Mesendoderm (in vitro differentiated cells): ENCODE results near the gene EOMES.

Experiments used
- DNase-seq: peaks from one replicate; pipeline ENCODE4 v3.0.0; 2013
- H2AK5ac ChIP-seq: 2 replicates; pipeline ENCODE4 v1.6.1; 2013; ENCODE audit warnings: low read length, inconsistent platforms
- H2BK120ac ChIP-seq: 2 replicates; pipeline ENCODE4 v1.6.1; 2013; ENCODE audit warnings: low read depth, mild to moderate bottlenecking, low read length, moderate library complexity, mixed read lengths
- H2BK15ac ChIP-seq: replicated peaks from 2 replicates; pipeline ENCODE4 v1.6.1; 2013; ENCODE audit warnings: low read depth, mild to moderate bottlenecking, moderate library complexity
- H2BK5ac ChIP-seq: 2 replicates; pipeline ENCODE4 v1.6.1; 2013; ENCODE audit warnings: low read length, inconsistent platforms
- H3K18ac ChIP-seq: 2 replicates; pipeline ENCODE4 v1.6.1; 2013; ENCODE audit warnings: mild to moderate bottlenecking, low read length, mixed read lengths
- H3K23ac ChIP-seq: one replicate; pipeline ENCODE4 v1.6.1; 2013; ENCODE audit warnings: low read length
- H3K27ac ChIP-seq: 2 replicates; pipeline ENCODE4 v1.5.1; 2013; ENCODE audit warnings: low read depth, mild to moderate bottlenecking, inconsistent platforms, low read length, moderate library complexity
- H3K27me3 ChIP-seq: 2 replicates; pipeline ENCODE4 v1.6.1; 2013; ENCODE audit warnings: low read length, control low read depth, mild to moderate bottlenecking, inconsistent platforms; ENCODE audit not compliant: insufficient read depth, poor library complexity
- H3K36me3 ChIP-seq: 2 replicates; pipeline ENCODE4 v1.6.1; 2013; ENCODE audit warnings: low read length, inconsistent platforms; ENCODE audit not compliant: control insufficient read depth, insufficient read depth
- H3K4ac ChIP-seq: one replicate; pipeline ENCODE4 v1.6.1; 2013; ENCODE audit warnings: low read depth, mild to moderate bottlenecking, low read length, moderate library complexity
- H3K4me1 ChIP-seq: 2 replicates; pipeline ENCODE4 v1.6.1; 2013; ENCODE audit warnings: low read depth, low read length, inconsistent platforms; ENCODE audit not compliant: control insufficient read depth
- H3K4me2 ChIP-seq: 2 replicates; pipeline ENCODE4 v1.6.1; 2013; ENCODE audit warnings: low read length
- H3K4me3 ChIP-seq: 2 replicates; pipeline ENCODE4 v1.5.1; 2013; ENCODE audit warnings: mild to moderate bottlenecking, low read length
- H3K56ac ChIP-seq: one replicate; pipeline ENCODE4 v1.6.1; 2013; ENCODE audit warnings: low read length
- H3K79me1 ChIP-seq: 2 replicates; pipeline ENCODE4 v1.6.1; 2013; ENCODE audit warnings: low read length, inconsistent platforms
- H3K79me2 ChIP-seq: 2 replicates; pipeline ENCODE4 v1.6.1; 2013; ENCODE audit warnings: mild to moderate bottlenecking, low read length; ENCODE audit not compliant: control insufficient read depth, insufficient read depth
- H3K9ac ChIP-seq: 2 replicates; pipeline ENCODE4 v1.6.1; 2013; ENCODE audit warnings: low read length, inconsistent platforms
- H4K5ac ChIP-seq: one replicate; pipeline ENCODE4 v1.6.1; 2013; ENCODE audit warnings: low read length
- H4K8ac ChIP-seq: one replicate; pipeline ENCODE4 v1.6.1; 2013; ENCODE audit warnings: low read depth, mild to moderate bottlenecking, control low read depth, low read length, moderate library complexity
- WGBS: extraction: QIAGEN DNeasy Blood & Tissue Kit; methylation state at CpG from one replicate; pipeline ENCODE4 v1.1.7; 2013; ENCODE audit warnings: low lambda C conversion rate, missing lambda C conversion rate; ENCODE audit not compliant: insufficient coverage; ENCODE audit errors: extremely low coverage; 5-methylcytosine and 5-hydroxymethylcytosine counted together

Gene EOMES

DNA sequence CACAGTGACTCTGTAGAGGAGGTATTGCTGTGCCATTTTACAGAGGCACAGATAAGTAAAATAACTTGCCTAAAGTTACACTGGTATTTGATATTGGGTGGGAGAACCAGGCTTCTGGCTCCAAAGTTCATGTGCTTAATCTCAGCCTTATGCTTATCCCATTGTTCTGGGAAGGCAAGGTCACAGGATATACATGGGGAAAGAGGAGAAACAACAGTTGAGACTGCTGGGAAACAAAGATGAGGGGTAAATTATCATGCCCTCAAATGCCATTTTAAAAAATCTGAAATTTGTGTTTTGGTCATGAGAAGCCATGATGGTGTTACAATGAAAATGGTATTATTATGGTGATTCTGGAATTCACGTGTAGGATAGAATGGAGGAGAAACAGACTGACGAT is 54.4 kb downstream of the EOMES start:
- WGBS, result 100% methylated on average over 1 of the region's 2 CpGs
- no peak for DNase-seq

GRCh38 chr3:27666708-27667107 is 55.4 kb downstream of the EOMES start:
- no peak overlapping the region for H2BK5ac ChIP-seq
- no peak overlapping the region for H3K23ac ChIP-seq
- no peak overlapping the region for H3K4ac ChIP-seq
- no peak overlapping the region for H3K9ac ChIP-seq
- no peaks in the 10 kb centered on the region for H3K79me2 ChIP-seq
- DNase-seq, result peak; percentile 90
- H2BK120ac ChIP-seq, result no peak overlapping the region
- no peaks in the 10 kb centered on the region for H3K27me3 ChIP-seq
- WGBS, result no CpG with 5 or more reads among the region's 3 CpGs
- no peak overlapping the region for H4K5ac ChIP-seq
- H3K27ac ChIP-seq, result no peak overlapping the region
- no peak overlapping the region for H3K4me2 ChIP-seq
- H3K36me3 ChIP-seq, result no peaks in the 10 kb centered on the region
- H3K4me1 ChIP-seq, result no peaks in the 10 kb centered on the region
- no peak overlapping the region for H4K8ac ChIP-seq
- H3K56ac ChIP-seq, result no peak overlapping the region
- no peak overlapping the region for H3K18ac ChIP-seq
- no peaks in the 10 kb centered on the region for H3K79me1 ChIP-seq
- no peak overlapping the region for H3K4me3 ChIP-seq
- no peak overlapping the region for H2AK5ac ChIP-seq
- no peak overlapping the region for H2BK15ac ChIP-seq

More for the DNA sequence above, 54.4 kb downstream of the EOMES start:
- H3K4me1 ChIP-seq, result no peaks in the 10 kb centered on the region
- H3K79me1 ChIP-seq, result no peaks in the 10 kb centered on the region
- no peaks in the 10 kb centered on the region for H3K79me2 ChIP-seq
- no peak overlapping the region for H4K5ac ChIP-seq
- H3K4me3 ChIP-seq, result no peak overlapping the region
- H2BK5ac ChIP-seq, result no peak overlapping the region
- no peak overlapping the region for H2BK15ac ChIP-seq
- H4K8ac ChIP-seq, result no peak overlapping the region
- H3K9ac ChIP-seq, result no peak overlapping the region
- no peaks in the 10 kb centered on the region for H3K27me3 ChIP-seq
- no peak overlapping the region for H2BK120ac ChIP-seq
- H3K36me3 ChIP-seq, result no peaks in the 10 kb centered on the region
- no peak overlapping the region for H2AK5ac ChIP-seq
- no peak overlapping the region for H3K27ac ChIP-seq
- H3K4ac ChIP-seq, result no peak overlapping the region
- no peak overlapping the region for H3K4me2 ChIP-seq
- H3K56ac ChIP-seq, result no peak overlapping the region
- H3K23ac ChIP-seq, result no peak overlapping the region
- H3K18ac ChIP-seq, result no peak overlapping the region

- H3K23ac ChIP-seq, result no peak overlapping the region
- no CpG with 5 or more reads among the region's 1 CpG for WGBS
- H2AK5ac ChIP-seq, result no peak overlapping the region
- no peak overlapping the region for H3K4me2 ChIP-seq
- no peaks in the 10 kb centered on the region for H3K79me2 ChIP-seq
- DNase-seq, result peak; percentile 57
- no peaks in the 10 kb centered on the region for H3K79me1 ChIP-seq
- no peak overlapping the region for H2BK120ac ChIP-seq
- no peak overlapping the region for H4K8ac ChIP-seq
- no peaks in the 10 kb centered on the region for H3K27me3 ChIP-seq
- no peak overlapping the region for H3K9ac ChIP-seq
- no peak overlapping the region for H3K56ac ChIP-seq
- H4K5ac ChIP-seq, result no peak overlapping the region
- H2BK15ac ChIP-seq, result no peak overlapping the region
- H3K4me3 ChIP-seq, result no peak overlapping the region
- H3K4me1 ChIP-seq, result no peaks in the 10 kb centered on the region
- no peaks in the 10 kb centered on the region for H3K36me3 ChIP-seq
- no peak overlapping the region for H3K4ac ChIP-seq
- H3K27ac ChIP-seq, result no peak overlapping the region
- H2BK5ac ChIP-seq, result no peak overlapping the region
- no peak overlapping the region for H3K18ac ChIP-seq
Observed at GRCh38 chr3:27666272-27666671, 55.9 kb downstream of the EOMES start.
